Ramos (cell line): Measurements from ENCODE around the gene CTCF.

ENCODE experiments used
- in situ Hi-C: fragments of 300-500 bp; cut with MboI; formaldehyde crosslinking; loops from one replicate; pipeline ENCODE4 v1.14.3; 2022; ENCODE audit warnings: low sequenced_read_pairs; ENCODE audit not compliant: unreplicated experiment

Gene CTCF

GRCh38 chr16:67648088-67648763 lies 85.9 kb downstream of the CTCF start:
- in situ Hi-C loops, result no loop called here

- in situ Hi-C loops, result no loop called here
Observed at GRCh38 chr16:67648764-67649407, 86.6 kb downstream of the CTCF start.

- in situ Hi-C loops, result no loop called here
Observed at GRCh38 chr16:67649494-67649931, 87.2 kb downstream of the CTCF start.

- in situ Hi-C loops, result no loop called here
Observed at GRCh38 chr16:67650023-67650422, 87.7 kb downstream of the CTCF start.

- in situ Hi-C loops, result no loop called here
Observed at GRCh38 chr16:67651039-67651438, 88.7 kb downstream of the CTCF start.

GRCh38 chr16:67651847-67652246 lies 89.5 kb downstream of the CTCF start:
- in situ Hi-C loops, result no loop called here

GRCh38 chr16:67652578-67653127 lies 90.3 kb downstream of the CTCF start:
- in situ Hi-C loops, result no loop called here

GRCh38 chr16:67653128-67653788 lies 90.9 kb downstream of the CTCF start:
- in situ Hi-C loops, result no loop called here

GRCh38 chr16:67653789-67654402 lies 91.6 kb downstream of the CTCF start:
- in situ Hi-C loops, result no loop called here

- in situ Hi-C loops, result no loop called here
Observed at GRCh38 chr16:67654403-67654911, 92.1 kb downstream of the CTCF start.

GRCh38 chr16:67655363-67655762 lies 93.0 kb downstream of the CTCF start:
- in situ Hi-C loops, result no loop called here

- in situ Hi-C loops, result no loop called here
Observed at GRCh38 chr16:67656344-67657016, 94.2 kb downstream of the CTCF start.

GRCh38 chr16:67657017-67657608 lies 94.8 kb downstream of the CTCF start:
- in situ Hi-C loops, result no loop called here

- in situ Hi-C loops, result no loop called here
Observed at GRCh38 chr16:67657751-67658518, 95.6 kb downstream of the CTCF start.

GRCh38 chr16:67658849-67659674 lies 96.7 kb downstream of the CTCF start:
- in situ Hi-C loops, result no loop called here

GRCh38 chr16:67659675-67660563 lies 97.6 kb downstream of the CTCF start, which contains the start of gene ACD:
TSS of gene ACD (minus strand) at chr16:67660260. CDS start at chr16:67660220, 40 bp downstream.
- in situ Hi-C loops, result no loop called here

- in situ Hi-C loops, result no loop called here
Observed at GRCh38 chr16:67660564-67661028, 98.3 kb downstream of the CTCF start, which contains the start of gene PARD6A. TSS of gene PARD6A (plus strand) at chr16:67660960. CDS start at chr16:67661039, 79 bp downstream.
